Tibial nerve (tissue), 4 donors: ENCODE results near the gene SLC25A22. TPM values are rescaled to one million over a fixed set of nuclear protein-coding genes. Genes with fewer than 3 reads are reported as not detected.

Experiments
- DNase-seq, 2 donors: peaks; one replicate each; pipeline ENCODE4 v3.0.0-alpha.2; 2019; ENCODE audit warnings: low spot score in 2 of 2
- H3K27ac ChIP-seq, 4 donors: fragments of 200-600 bp; sonication (generic) in 3 of 4; one replicate each; pipeline ENCODE4 v1.5.1; 2017 to 2019; ENCODE audit warnings: mild to moderate bottlenecking in 1 of 4
- H3K27me3 ChIP-seq, 2 donors: fragments of 200-600 bp; sonication (generic) in 1 of 2; one replicate each; pipeline versions ENCODE4 v1.5.1 to v1.6.0; 2017 to 2019
- H3K36me3 ChIP-seq, 3 donors: fragments of 200-600 bp; sonication (generic); one replicate each; pipeline ENCODE4 v1.5.1; 2018 to 2019
- H3K4me1 ChIP-seq, 4 donors: fragments of 200-600 bp; sonication (generic) in 3 of 4; one replicate each; pipeline ENCODE4 v1.5.1; 2017 to 2019
- H3K4me3 ChIP-seq, 4 donors: fragments of 200-600 bp; sonication (generic) in 3 of 4; one replicate each; pipeline ENCODE4 v1.5.1; 2017 to 2019; ENCODE audit warnings: mild to moderate bottlenecking in 1 of 4, moderate library complexity in 1 of 4
- H3K9me3 ChIP-seq, 4 donors: fragments of 200-600 bp; sonication (generic) in 3 of 4; one replicate each; pipeline ENCODE4 v1.5.1; 2017 to 2019
- CTCF ChIP-seq, 5 experiments: fragments of 200-600 bp in 3 of 5; fragments of 450-650 bp in 2 of 5; sonication (generic) in 3 of 5; IDR thresholded peaks; one replicate each; pipeline ENCODE4 v1.5.1; 2016 to 2019; ENCODE audit warnings: antibody characterized with exemption in 5 of 5, mild to moderate bottlenecking in 3 of 5, moderate library complexity in 2 of 5
- EP300 ChIP-seq, 2 donors: sonication (generic); formaldehyde crosslinking; IDR thresholded peaks; one replicate each; pipeline ENCODE4 v1.6.1; 2017; ENCODE audit warnings: antibody characterized with exemption in 2 of 2, mild to moderate bottlenecking in 1 of 2
- POLR2A ChIP-seq, 2 donors: fragments of 450-650 bp; IDR thresholded peaks; one replicate each; pipeline ENCODE4 v1.6.1; 2017; ENCODE audit warnings: antibody characterized with exemption in 2 of 2, mild to moderate bottlenecking in 2 of 2, moderate library complexity in 2 of 2
- WGBS, 2 donors: methylation state at CpG; one replicate each; pipeline ENCODE4 v1.1.5; 2018; 5-methylcytosine and 5-hydroxymethylcytosine counted together
- total RNA-seq, 4 donors: library from RNA; depleted of rRNA; stranded (reverse); fragments of >200 nt; gene quantifications; one replicate each; pipeline ENCODE4 v1.1.0, GENCODE V29; 2016

SLC25A22 gene
- total RNA-seq, 4 donors from 2014 or later: 8.0 to 17.5 (median 10.0) TPM

- peaks cover 0 to 33% (median 26%) of the 10 kb centered on the region in 4 donors for H3K4me1 ChIP-seq
- TF ChIP-seq EP300 (IDR thresholded peaks at IDR 0.05): peak in 1 of 2 donors; percentile 77
- TF ChIP-seq POLR2A (IDR thresholded peaks at IDR 0.05): peak; percentile 48 to 83
- TF ChIP-seq CTCF (IDR thresholded peaks at IDR 0.05): peak; percentile 2 to 65 (median 28)
- 0% methylated on average over 23 to 42 of the region's 112 CpGs for WGBS, 2 donors
- peaks cover 0 to 4% (median 0%) of the 10 kb centered on the region in 3 donors for H3K36me3 ChIP-seq
- H3K27me3 ChIP-seq: no peaks in the 10 kb centered on the region
- peak; percentile 76 to 82 for DNase-seq
- no peaks in the 10 kb centered on the region for H3K9me3 ChIP-seq
- H3K27ac ChIP-seq: peak within 1 kb of the TSS; percentile 78 to 98 (median 96)
- H3K4me3 ChIP-seq: peak within 1 kb of the TSS; percentile 72 to 100 (median 100)
Measured at GRCh38 chr11:747158-748006, 50.7 kb downstream of the SLC25A22 start, which contains the start of gene TALDO1. TALDO1 (plus strand) TSS chr11:747464; CDS start chr11:747482, 18 bp downstream.

GRCh38 chr11:746289-747157 lies 51.6 kb downstream of the SLC25A22 start:
- no peaks in the 10 kb centered on the region for H3K27me3 ChIP-seq
- peak overlapping the region; percentile 78 to 98 (median 96) for H3K27ac ChIP-seq
- H3K4me1 ChIP-seq: peaks cover 0 to 33% (median 26%) of the 10 kb centered on the region in 4 donors
- peak overlapping the region; percentile 72 to 100 (median 100) for H3K4me3 ChIP-seq
- H3K9me3 ChIP-seq: no peaks in the 10 kb centered on the region
- TF ChIP-seq POLR2A (IDR thresholded peaks at IDR 0.05) (no peak), EP300 (IDR thresholded peaks at IDR 0.05) (no peak), CTCF (IDR thresholded peaks at IDR 0.05) (no peak)
- no peak for DNase-seq
- no peaks in the 10 kb centered on the region for H3K36me3 ChIP-seq
- 23 to 37% methylated on average over 29 to 46 of the region's 46 CpGs for WGBS, 2 donors

GRCh38 chr11:745428-745827 lies 52.7 kb downstream of the SLC25A22 start:
- 20 to 25% methylated on average over 1 of the region's 1 CpG for WGBS, 2 donors
- H3K27ac ChIP-seq: peak overlapping the region in 1 of 4 donors; percentile 98
- no peaks in the 10 kb centered on the region for H3K36me3 ChIP-seq
- peaks cover 0 to 33% (median 26%) of the 10 kb centered on the region in 4 donors for H3K4me1 ChIP-seq
- H3K9me3 ChIP-seq: no peaks in the 10 kb centered on the region
- H3K4me3 ChIP-seq: no peak overlapping the region
- DNase-seq: no peak
- TF ChIP-seq POLR2A (IDR thresholded peaks at IDR 0.05) (no peak), EP300 (IDR thresholded peaks at IDR 0.05) (no peak), CTCF (IDR thresholded peaks at IDR 0.05) (no peak)
- H3K27me3 ChIP-seq: no peaks in the 10 kb centered on the region

GRCh38 chr11:742571-743201 lies 55.4 kb downstream of the SLC25A22 start:
- DNase-seq: no peak
- 94 to 97% methylated on average over 3 to 4 of the region's 4 CpGs for WGBS, 2 donors
- H3K4me3 ChIP-seq: no peak overlapping the region
- no peaks in the 10 kb centered on the region for H3K36me3 ChIP-seq
- no peak overlapping the region for H3K27ac ChIP-seq
- no peak for TF ChIP-seq POLR2A (IDR thresholded peaks at IDR 0.05)
- no peak for TF ChIP-seq EP300 (IDR thresholded peaks at IDR 0.05)
- no peak for TF ChIP-seq CTCF (IDR thresholded peaks at IDR 0.05)
- no peaks in the 10 kb centered on the region for H3K9me3 ChIP-seq
- H3K27me3 ChIP-seq: peaks cover 0 to 5% of the 10 kb centered on the region in 2 donors
- peaks cover 0 to 14% (median 8%) of the 10 kb centered on the region in 4 donors for H3K4me1 ChIP-seq
